HG03571 (cell line): Measurements from ENCODE around the gene CIBAR2.
A peak's percentile ranks its signal among the peaks of the same experiment; 100 is the strongest.
"Not testable (repeated sequence)": the region's sequence is repeated elsewhere in the genome, so short reads cannot be mapped to it uniquely, and the experiment has no call there.

Experiments used
- ATAC-seq: cut with Tn5 transposase; IDR thresholded peaks from one replicate; pipeline ENCODE4 v1.9.1; 2021; ENCODE audit not compliant: unreplicated experiment

CIBAR2 gene

GRCh38 chr16:85064186-85064585 lies 48.1 kb downstream of the CIBAR2 start:
- no peak for ATAC-seq

- no peak for ATAC-seq
Measured at GRCh38 chr16:85062845-85063244, 49.4 kb downstream of the CIBAR2 start.

- no peak for ATAC-seq
Measured at GRCh38 chr16:85062323-85062722, 49.9 kb downstream of the CIBAR2 start.

GRCh38 chr16:85061566-85061965 lies 50.7 kb downstream of the CIBAR2 start:
- no peak for ATAC-seq

- no peak for ATAC-seq
Measured at GRCh38 chr16:85058909-85059308, 53.4 kb downstream of the CIBAR2 start.

- no peak for ATAC-seq
Measured at GRCh38 chr16:85057948-85058347, 54.3 kb downstream of the CIBAR2 start.

- no peak for ATAC-seq
Measured at GRCh38 chr16:85057212-85057889, 54.9 kb downstream of the CIBAR2 start.

- no peak for ATAC-seq
Measured at GRCh38 chr16:85056211-85056748, 56.0 kb downstream of the CIBAR2 start.

GRCh38 chr16:85055493-85056210 lies 56.6 kb downstream of the CIBAR2 start:
- ATAC-seq = peak; percentile 86

- no peak for ATAC-seq
Measured at GRCh38 chr16:85054948-85055492, 57.3 kb downstream of the CIBAR2 start.

GRCh38 chr16:85054321-85054720 lies 58.0 kb downstream of the CIBAR2 start:
- not testable (repeated sequence) for ATAC-seq

GRCh38 chr16:85052536-85052935 lies 59.7 kb downstream of the CIBAR2 start:
- ATAC-seq = no peak

GRCh38 chr16:85051683-85052082 lies 60.6 kb downstream of the CIBAR2 start:
- ATAC-seq = no peak

- no peak for ATAC-seq
Measured at GRCh38 chr16:85051067-85051581, 61.1 kb downstream of the CIBAR2 start.

- no peak for ATAC-seq
Measured at GRCh38 chr16:85049706-85050305, 62.5 kb downstream of the CIBAR2 start.

GRCh38 chr16:85048921-85049562 lies 63.2 kb downstream of the CIBAR2 start:
- ATAC-seq = no peak
